K562 (cell line): ENCODE data around the gene MBD3L4. TPM values are rescaled to one million over a fixed set of nuclear protein-coding genes. Genes with fewer than 3 reads are reported as not detected.

Experiments used
- ATAC-seq: fragments of 200-7000 bp; cut with Tn5 transposase; 3 replicates; pipeline ENCODE4 v1.9.1; 2020; ENCODE audit warnings: moderate library complexity
- BruUV-seq: library from RNA; stranded (reverse); fragments of 400-500 nt; replicated peaks from 2 replicates; lab custom pipeline; 2021; lab: Mats Ljungman, UMichigan
- CTCF ChIA-PET: fragments of 300-600 bp; formaldehyde crosslinking; extraction: SDS; loops from one replicate; lab custom pipeline; 2021; ENCODE audit warnings: low intra/inter-chr PET ratio; lab: Yijun Ruan, JAX
- POLR2A ChIA-PET: fragments of 300-600, 350-650 bp; sonication (Branson Sonifier 250); formaldehyde crosslinking; extraction: SDS; loops from one replicate; lab custom pipeline; 2021; ENCODE audit warnings: antibody characterized with exemption, inconsistent platforms; lab: Yijun Ruan, JAX
- DNase-seq, 4 experiments: peaks; one replicate each; pipeline versions ENCODE4 v3.0.0 to v3.0.0-alpha.2; 2011 to 2018; ENCODE audit warnings: low spot score in 3 of 4, mixed read lengths in 3 of 4; ENCODE audit errors: extremely low read depth in 1 of 4
- FAIRE-seq: peaks from 2 replicates; lab custom pipeline; 2011; peaks lifted over from hg19 to GRCh38; lab: Jason Lieb, UNC
- H2AFZ ChIP-seq: 2 replicates; pipeline ENCODE4 v1.6.0; 2011; ENCODE audit warnings: low read depth, low read length, control low read depth, inconsistent platforms
- H3K27ac ChIP-seq: fragments of 200-600 bp; 3 replicates; pipeline ENCODE4 v1.8.0; 2011; ENCODE audit warnings: low read depth, mild to moderate bottlenecking, control low read depth, inconsistent platforms, low read length, moderate library complexity, mixed read lengths; ENCODE audit errors: extremely low read depth
- H3K27me3 ChIP-seq, 2 experiments: fragments of 300-600 bp in 1 of 2; 2 replicates in 1 of 2; 3 replicates in 1 of 2; pipeline versions ENCODE4 v1.6.0 to v1.8.0; 2011; ENCODE audit warnings: inconsistent platforms in 2 of 2, low read length in 2 of 2, mild to moderate bottlenecking in 1 of 2, mixed read lengths in 1 of 2, moderate library complexity in 1 of 2; ENCODE audit not compliant: control insufficient read depth in 2 of 2, insufficient read depth in 2 of 2
- H3K36me3 ChIP-seq: fragments of 300-600 bp; 3 replicates; pipeline ENCODE4 v1.8.0; 2011; ENCODE audit warnings: mild to moderate bottlenecking, low read length, inconsistent platforms; ENCODE audit not compliant: control insufficient read depth, insufficient read depth
- H3K4me1 ChIP-seq, 2 experiments: fragments of 200-600 bp in 1 of 2; replicated peaks in 1 of 2; 2 replicates in 1 of 2; 3 replicates in 1 of 2; pipeline versions ENCODE4 v1.5.1 to v1.8.0; 2011; ENCODE audit warnings: inconsistent platforms in 2 of 2, low read length in 2 of 2, mild to moderate bottlenecking in 1 of 2, mixed read lengths in 1 of 2, moderate library complexity in 1 of 2; ENCODE audit not compliant: control insufficient read depth in 2 of 2, insufficient read depth in 2 of 2
- H3K4me2 ChIP-seq: 2 replicates; pipeline ENCODE4 v1.6.1; 2011; ENCODE audit warnings: low read length, control low read depth, inconsistent platforms, mixed read lengths; ENCODE audit not compliant: insufficient read depth
- H3K4me3 ChIP-seq: fragments of 200-600 bp; sonication (generic), shearing (Covaris generic); 2 replicates; pipeline ENCODE4 v1.5.1; 2016; ENCODE audit warnings: control low read depth, inconsistent platforms
- H3K79me2 ChIP-seq: fragments of 200-600 bp; 3 replicates; pipeline ENCODE4 v1.8.0; 2011; ENCODE audit warnings: low read length, inconsistent platforms; ENCODE audit not compliant: control insufficient read depth, insufficient read depth
- H3K9ac ChIP-seq, 2 experiments: 2 replicates each; pipeline versions ENCODE4 v1.6.0 to v1.6.1; 2011; ENCODE audit warnings: low read depth in 2 of 2, low read length in 2 of 2, control low read depth in 1 of 2, inconsistent platforms in 1 of 2, mild to moderate bottlenecking in 1 of 2, mixed read lengths in 1 of 2; ENCODE audit not compliant: insufficient read depth in 1 of 2
- H3K9me1 ChIP-seq: one replicate; pipeline ENCODE4 v1.6.0; 2011; ENCODE audit warnings: inconsistent platforms, mild to moderate bottlenecking, low read length, moderate library complexity; ENCODE audit not compliant: control insufficient read depth, insufficient read depth
- H3K9me3 ChIP-seq: replicated peaks from 2 replicates; pipeline ENCODE4 v1.5.1; 2011; ENCODE audit warnings: low read depth, low read length, inconsistent platforms; ENCODE audit not compliant: control insufficient read depth, insufficient read depth
- H4K20me1 ChIP-seq: replicated peaks from 2 replicates; pipeline ENCODE4 v1.6.1; 2011; ENCODE audit warnings: low read length, inconsistent platforms, mixed read lengths; ENCODE audit not compliant: control insufficient read depth, insufficient read depth
- ERF ChIP-seq: fragments of 450-650 bp; formaldehyde crosslinking; IDR thresholded peaks from 2 replicates; pipeline ENCODE4 v1.4.0; 2020; ENCODE audit warnings: mild to moderate bottlenecking, mixed read lengths
- EWSR1 ChIP-seq: fragments of 450-650 bp; IDR thresholded peaks from 2 replicates; pipeline ENCODE4 v1.6.1; 2018; ENCODE audit warnings: borderline replicate concordance, mild to moderate bottlenecking, low read depth, moderate library complexity; ENCODE audit not compliant: partially characterized antibody
- XRCC5 ChIP-seq: fragments of 200-400 bp; formaldehyde crosslinking; IDR thresholded peaks from 2 replicates; pipeline ENCODE4 v1.6.1; 2017; ENCODE audit warnings: low read depth, mild to moderate bottlenecking, low read length
- ZNF780A ChIP-seq: fragments of 250-450 bp; sonication (Bioruptor Pico); IDR thresholded peaks from 2 replicates; pipeline ENCODE4 v1.5.0; 2021; ENCODE audit warnings: mild to moderate bottlenecking
- WGBS: fragments of 100-300 bp; shearing (Covaris generic); methylation state at CpG from one replicate; pipeline ENCODE4 v1.1.6; 2016; ENCODE audit warnings: low coverage, mixed read lengths; ENCODE audit not compliant: insufficient coverage; ENCODE audit errors: missing lambda C conversion rate; 5-methylcytosine and 5-hydroxymethylcytosine counted together
- in situ Hi-C: fragments of 300-500 bp; cut with MboI; formaldehyde crosslinking; loops from 4 replicates; pipeline ENCODE4 v1.15.0; 2018; ENCODE audit warnings: inconsistent platforms, mixed read lengths
- intact Hi-C: fragments of 100-400 bp; cut with micrococcal nuclease; formaldehyde crosslinking; loops from 2 replicates; pipeline ENCODE4 v1.14.2; 2022
- polyA plus RNA-seq, 8 experiments: library from polyadenylated mRNA; depleted of rRNA in 4 of 8; stranded (reverse) in 5 of 8; unstranded in 3 of 8; fragments of >200 nt; fragmentation: Nextera tagmentation in 2 of 8; fragmentation: Illumina TruSeq in 1 of 8; extraction: Ambion mirVana in 2 of 8; extraction: Trizol in 1 of 8; gene quantifications; 2 replicates each; pipeline versions ENCODE4 v1.2.1 to v1.2.3, GENCODE V29; 2011 to 2014; ENCODE audit warnings: inconsistent platforms in 1 of 8, missing spikeins in 1 of 8
- total RNA-seq, 7 experiments: library from RNA; depleted of rRNA in 6 of 7; stranded (reverse); fragments of >200 nt in 6 of 7; fragmentation: Illumina TruSeq in 2 of 7; extraction: Trizol in 2 of 7; gene quantifications; 2 replicates each; pipeline versions ENCODE4 v1.2.1 to v1.2.3, GENCODE V29; 2011 to 2021; ENCODE audit warnings: low replicate concordance in 1 of 7
- TF ChIP-seq, protein P1 (sequence below): sonication (generic); formaldehyde crosslinking; IDR thresholded peaks from 2 replicates; pipeline ENCODE4 v1.8.0; 2023; ENCODE audit warnings: mild to moderate bottlenecking, missing genetic modification reagents

MBD3L4 gene
- total and polyA plus RNA-seq, 9 of the 15 experiments (the other 6 are each of a cell fraction or from before 2014, with no cell fraction given) = not detected

DNA sequence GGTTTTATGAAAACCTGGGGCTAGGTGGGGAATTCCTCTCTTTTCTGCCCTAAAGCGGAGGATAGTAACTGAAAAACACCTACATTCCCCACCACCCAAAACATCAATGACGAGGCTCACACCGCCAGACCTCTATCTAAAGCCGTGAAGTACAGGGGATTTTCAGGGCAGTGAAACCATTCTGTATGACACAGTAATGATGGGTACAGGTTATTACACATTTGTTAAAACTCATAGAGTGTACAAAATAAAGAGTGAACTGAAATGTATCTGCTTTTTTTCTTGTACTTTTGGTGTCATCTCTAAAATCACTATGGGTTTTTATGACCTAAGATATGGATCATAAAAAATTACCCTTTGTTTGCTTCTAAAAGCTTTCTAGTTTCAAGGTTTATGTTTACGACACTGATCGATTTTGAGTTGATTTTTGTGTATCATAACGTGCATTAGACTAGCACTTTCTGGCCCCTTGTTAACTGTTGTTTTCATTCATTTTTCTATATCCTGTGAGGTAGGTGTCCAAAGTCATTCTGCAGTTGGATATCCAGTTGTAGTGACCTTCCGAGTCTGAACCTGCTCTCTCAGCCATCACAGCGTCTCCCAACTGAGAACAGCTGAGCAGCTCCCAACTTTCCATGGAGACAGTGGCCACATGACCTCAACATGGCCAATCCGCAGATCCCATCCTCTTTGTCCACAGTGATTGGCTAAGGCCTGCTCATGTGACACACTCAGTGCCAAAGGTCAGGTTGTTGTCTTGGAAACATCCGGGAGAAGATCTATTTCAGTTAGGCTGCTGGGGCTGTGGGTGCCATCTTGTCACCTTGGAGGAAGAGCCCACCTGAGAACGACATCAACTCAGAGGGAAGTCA is 29.0 kb downstream of the MBD3L4 start (continued):
- TF ChIP-seq XRCC5 = no peak

DNA sequence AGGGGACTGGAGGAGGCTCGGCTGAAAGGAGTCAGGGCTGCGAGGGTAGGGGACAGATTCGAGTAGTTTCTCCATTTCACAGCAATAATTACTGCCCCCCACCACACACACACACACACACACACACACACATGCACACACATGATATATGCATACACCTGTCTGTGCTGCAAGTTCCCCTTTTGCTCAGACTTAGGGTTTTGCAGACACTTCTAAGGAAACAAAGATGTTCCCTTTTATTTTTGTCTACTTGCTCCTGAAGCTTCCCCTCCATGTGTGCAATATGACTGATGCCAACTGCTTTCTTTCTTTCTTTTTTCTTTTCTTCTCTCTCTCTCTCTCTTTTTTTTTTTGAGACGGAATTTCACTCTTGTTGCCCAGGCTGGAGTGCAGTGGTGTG is 32.1 kb downstream of the MBD3L4 start:
- no peaks in the 10 kb centered on the region for H3K79me2 ChIP-seq
- POLR2A ChIA-PET = interaction anchor here (0.7 kb wide), 1 partner anchor 50 kb away, joined by 3 read pairs; no protein-coding TSS in a partner anchor
- no TSS peak for BruUV-seq
- no peaks in the 10 kb centered on the region for H3K36me3 ChIP-seq
- no peak overlapping the region for H2AFZ ChIP-seq
- FAIRE-seq (no peak), DNase-seq (no peak), ATAC-seq (no peak)
- H3K9me3 ChIP-seq = 0 out of 2 replicates have a peak, but pooled peaks cover 3% of the 10 kb centered on the region
- no peak overlapping the region for H3K27ac ChIP-seq
- WGBS = no CpG with 5 or more reads among the region's 4 CpGs
- CTCF ChIA-PET = no interaction called here
- H3K9me1 ChIP-seq = no peaks in the 10 kb centered on the region
- H3K9ac ChIP-seq = no peak overlapping the region
- H3K4me2 ChIP-seq = no peak overlapping the region
- intact Hi-C loops = no loop called here
- in situ Hi-C loops = no loop called here
- H3K27me3 ChIP-seq = peaks cover 0 to 6% of the 10 kb centered on the region in 2 experiments; a peak in 2 of 5 replicates
- no peaks in the 10 kb centered on the region for H4K20me1 ChIP-seq
- TF ChIP-seq ERF = no peak
- TF ChIP-seq ZNF780A (CRISPR knock-in tag) = no peak
- no peak for TF ChIP-seq EWSR1
- TF ChIP-seq, protein P1, sequence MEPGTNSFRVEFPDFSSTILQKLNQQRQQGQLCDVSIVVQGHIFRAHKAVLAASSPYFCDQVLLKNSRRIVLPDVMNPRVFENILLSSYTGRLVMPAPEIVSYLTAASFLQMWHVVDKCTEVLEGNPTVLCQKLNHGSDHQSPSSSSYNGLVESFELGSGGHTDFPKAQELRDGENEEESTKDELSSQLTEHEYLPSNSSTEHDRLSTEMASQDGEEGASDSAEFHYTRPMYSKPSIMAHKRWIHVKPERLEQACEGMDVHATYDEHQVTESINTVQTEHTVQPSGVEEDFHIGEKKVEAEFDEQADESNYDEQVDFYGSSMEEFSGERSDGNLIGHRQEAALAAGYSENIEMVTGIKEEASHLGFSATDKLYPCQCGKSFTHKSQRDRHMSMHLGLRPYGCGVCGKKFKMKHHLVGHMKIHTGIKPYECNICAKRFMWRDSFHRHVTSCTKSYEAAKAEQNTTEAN (CRISPR knock-in tag) = no peak
- H3K4me3 ChIP-seq = no peak overlapping the region
- H3K4me1 ChIP-seq = no peaks in the 10 kb centered on the region
